Upper lobe of left lung (tissue), 6 donors: Measurements from ENCODE around the gene ITPRIP. TPM values are rescaled to one million over a fixed set of nuclear protein-coding genes. Genes with fewer than 3 reads are reported as not detected.

Experiments used
- ATAC-seq, 2 donors: fragments of 200-7000 bp; cut with Tn5 transposase; one replicate each; pipeline ENCODE4 v1.9.1; 2022; ENCODE audit warnings: mild to moderate bottlenecking in 2 of 2, moderate library complexity in 2 of 2; ENCODE audit not compliant: low FRiP score in 2 of 2
- DNase-seq, 2 donors: peaks; one replicate each; pipeline ENCODE4 v3.0.0-alpha.2; 2019 to 2020
- H3K27ac ChIP-seq, 4 donors: fragments of 200-600 bp; sonication (generic); one replicate each; pipeline ENCODE4 v1.5.1; 2016 to 2019
- H3K27me3 ChIP-seq, 4 donors: fragments of 200-600 bp; sonication (generic); one replicate each; pipeline ENCODE4 v1.5.1; 2017 to 2019
- H3K36me3 ChIP-seq, 4 donors: fragments of 200-600 bp; sonication (generic); one replicate each; pipeline ENCODE4 v1.5.1; 2016 to 2019
- H3K4me1 ChIP-seq, 4 donors: fragments of 200-600 bp; sonication (generic); one replicate each; pipeline ENCODE4 v1.5.1; 2018 to 2019
- H3K4me3 ChIP-seq, 4 donors: fragments of 200-600 bp; sonication (generic); one replicate each; pipeline ENCODE4 v1.5.1; 2017 to 2019; ENCODE audit warnings: mild to moderate bottlenecking in 2 of 4, moderate library complexity in 1 of 4
- H3K9me3 ChIP-seq, 4 donors: fragments of 200-600 bp; sonication (generic); one replicate each; pipeline ENCODE4 v1.5.1; 2018 to 2019
- CTCF ChIP-seq, 6 experiments: fragments of 450-650 bp in 4 of 6; fragments of 200-600 bp in 2 of 6; sonication (generic) in 2 of 6; IDR thresholded peaks; one replicate each; pipeline ENCODE4 v1.5.1; 2016 to 2019; ENCODE audit warnings: antibody characterized with exemption in 6 of 6
- EP300 ChIP-seq, 4 donors: sonication (generic); formaldehyde crosslinking; IDR thresholded peaks; one replicate each; pipeline ENCODE4 v1.5.1; 2017; ENCODE audit warnings: antibody characterized with exemption in 4 of 4, control low read depth in 2 of 4
- POLR2A ChIP-seq, 4 donors: fragments of 450-650 bp; IDR thresholded peaks; one replicate each; pipeline ENCODE4 v1.5.1; 2016 to 2017; ENCODE audit warnings: antibody characterized with exemption in 4 of 4, mild to moderate bottlenecking in 2 of 4
- POLR2AphosphoS5 ChIP-seq, 2 donors: sonication (generic); formaldehyde crosslinking; IDR thresholded peaks; one replicate each; pipeline ENCODE4 v1.5.1; 2017; ENCODE audit warnings: antibody characterized with exemption in 2 of 2
- WGBS, 2 donors: methylation state at CpG; one replicate each; pipeline ENCODE4 v1.1.5; 2017 to 2018; 5-methylcytosine and 5-hydroxymethylcytosine counted together
- total RNA-seq, 6 donors: library from RNA; depleted of rRNA in 4 of 6; stranded (reverse); fragments of >200 nt in 4 of 6; gene quantifications; one replicate each; pipeline versions ENCODE4 v1.1.0 to v1.2.1, GENCODE V29; 2016 to 2021
- donor health status: DM: no; HTN: no; CAD: no; lungs with moderate emphysema.
- donor health status: DM: no; HTN: yes; CAD: no; lungs with severe emphysema.

Gene ITPRIP
- total RNA-seq, 6 donors from 2014 or later, result 28.3 to 86.2 (median 34.4) TPM

GRCh38 chr10:104281694-104282093, 56.6 kb downstream of the ITPRIP start:
- Histone ChIP-seq H3K4me1 (no peaks in the 10 kb centered on the region), H3K4me3 (no peak overlapping the region), H3K27me3 (no peaks in the 10 kb centered on the region), H3K27ac (no peak overlapping the region), H3K9me3 (no peaks in the 10 kb centered on the region), H3K36me3 (no peaks in the 10 kb centered on the region)
- WGBS, 2 donors, result 77 to 81% methylated on average over 3 of the region's 3 CpGs
- DNase-seq, result no peak
- no peak for TF ChIP-seq POLR2AphosphoS5 (IDR thresholded peaks at IDR 0.05)
- no peak for TF ChIP-seq POLR2A (IDR thresholded peaks at IDR 0.05)
- no peak for TF ChIP-seq CTCF (IDR thresholded peaks at IDR 0.05)
- no peak for TF ChIP-seq EP300 (IDR thresholded peaks at IDR 0.05)
- no peak for ATAC-seq

GRCh38 chr10:104279550-104280259, 58.6 kb downstream of the ITPRIP start:
- TF ChIP-seq POLR2A (IDR thresholded peaks at IDR 0.05) (no peak), POLR2AphosphoS5 (IDR thresholded peaks at IDR 0.05) (no peak), CTCF (IDR thresholded peaks at IDR 0.05) (no peak), EP300 (IDR thresholded peaks at IDR 0.05) (no peak)
- H3K4me1 ChIP-seq, result peaks cover 0 to 4% (median 2%) of the 10 kb centered on the region in 4 donors
- no peak overlapping the region for H3K27ac ChIP-seq
- no peaks in the 10 kb centered on the region for H3K27me3 ChIP-seq
- no peak for DNase-seq
- 95 to 100% methylated on average over 3 of the region's 3 CpGs for WGBS, 2 donors
- no peak overlapping the region for H3K4me3 ChIP-seq
- H3K36me3 ChIP-seq, result no peaks in the 10 kb centered on the region
- no peak for ATAC-seq
- no peaks in the 10 kb centered on the region for H3K9me3 ChIP-seq

GRCh38 chr10:104277785-104278184, 60.5 kb downstream of the ITPRIP start:
- Histone ChIP-seq H3K27ac (no peak overlapping the region), H3K9me3 (no peaks in the 10 kb centered on the region), H3K36me3 (no peaks in the 10 kb centered on the region), H3K4me1 (peaks cover 0 to 8% (median 5%) of the 10 kb centered on the region in 4 donors), H3K4me3 (no peak overlapping the region), H3K27me3 (no peaks in the 10 kb centered on the region)
- WGBS, 2 donors, result 41 to 72% methylated on average over 2 of the region's 2 CpGs
- no peak for DNase-seq
- no peak for TF ChIP-seq EP300 (IDR thresholded peaks at IDR 0.05)
- no peak for ATAC-seq

DNA sequence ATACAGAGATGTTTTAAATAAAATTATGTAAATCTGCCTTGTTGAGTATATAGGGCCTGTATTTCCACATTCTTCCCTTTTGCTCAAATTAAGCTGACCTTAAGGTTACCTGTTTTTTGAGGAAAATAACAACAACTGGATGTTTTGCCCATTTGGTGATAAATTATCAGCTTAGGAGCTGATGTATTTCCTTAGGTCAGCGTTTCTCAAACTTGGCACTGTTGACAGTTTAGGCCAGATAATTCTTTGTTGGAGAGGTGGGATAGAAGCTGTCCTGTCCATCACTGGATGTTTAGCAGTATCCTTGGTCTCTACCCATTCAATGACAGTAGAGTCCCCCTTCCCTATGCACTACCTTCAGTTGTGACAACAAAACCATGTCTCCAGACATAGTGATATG, 62.1 kb downstream of the ITPRIP start:
- no peak for TF ChIP-seq POLR2A (IDR thresholded peaks at IDR 0.05)
- no peak for TF ChIP-seq POLR2AphosphoS5 (IDR thresholded peaks at IDR 0.05)
- no peak for TF ChIP-seq EP300 (IDR thresholded peaks at IDR 0.05)
- no peak for TF ChIP-seq CTCF (IDR thresholded peaks at IDR 0.05)
- Histone ChIP-seq H3K27ac (no peak overlapping the region), H3K4me1 (peaks cover 0 to 8% (median 5%) of the 10 kb centered on the region in 4 donors), H3K4me3 (no peak overlapping the region), H3K9me3 (no peaks in the 10 kb centered on the region), H3K36me3 (no peaks in the 10 kb centered on the region), H3K27me3 (no peaks in the 10 kb centered on the region)
- ATAC-seq (no peak), DNase-seq (no peak)
- WGBS, 2 donors, result 71 to 78% methylated on average over 1 of the region's 1 CpG

GRCh38 chr10:104274762-104275721, 63.2 kb downstream of the ITPRIP start:
- no peak for TF ChIP-seq POLR2AphosphoS5 (IDR thresholded peaks at IDR 0.05)
- TF ChIP-seq POLR2A (IDR thresholded peaks at IDR 0.05), result no peak
- TF ChIP-seq CTCF (IDR thresholded peaks at IDR 0.05), result peak; percentile 76 to 89 (median 82)
- TF ChIP-seq EP300 (IDR thresholded peaks at IDR 0.05), result no peak
- H3K27ac ChIP-seq, result peak overlapping the region in 1 of 4 donors; percentile 43

More at GRCh38 chr10:104274762-104275721, 63.2 kb downstream of the ITPRIP start:
- ATAC-seq (peak; percentile 87 to 92), DNase-seq (peak; percentile 62 to 91)
- Histone ChIP-seq H3K36me3 (no peaks in the 10 kb centered on the region), H3K4me1 (peaks cover 0 to 8% (median 5%) of the 10 kb centered on the region in 4 donors), H3K4me3 (peak overlapping the region in 3 of 4 donors; percentile 44 to 53 (median 44)), H3K27me3 (no peaks in the 10 kb centered on the region), H3K9me3 (no peaks in the 10 kb centered on the region)
- 20 to 30% methylated on average over 28 to 42 of the region's 42 CpGs for WGBS, 2 donors
